Measurements from ENCODE around the gene OR10H4.

DNA sequence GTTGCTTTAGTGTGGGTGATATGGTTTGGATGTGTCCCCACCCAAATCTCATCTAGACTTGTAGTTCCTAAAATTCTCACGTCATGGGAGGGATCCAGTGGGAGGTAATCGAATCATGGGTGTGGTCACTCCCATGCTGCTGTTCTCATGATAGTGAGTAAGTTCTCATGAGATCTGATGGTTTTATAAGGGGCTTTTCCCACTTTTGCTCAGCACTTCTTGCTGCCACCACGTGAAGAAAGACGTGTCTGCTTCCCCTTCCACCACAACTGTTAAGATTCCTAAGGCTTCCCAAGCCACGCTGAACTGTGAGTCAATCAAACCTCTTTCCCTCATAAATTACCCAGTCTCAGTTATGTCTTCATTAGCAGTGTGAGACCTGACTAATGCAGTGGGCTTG lies 26.0 kb downstream of the OR10H4 start:
- TF ChIP-seq, protein P1, sequence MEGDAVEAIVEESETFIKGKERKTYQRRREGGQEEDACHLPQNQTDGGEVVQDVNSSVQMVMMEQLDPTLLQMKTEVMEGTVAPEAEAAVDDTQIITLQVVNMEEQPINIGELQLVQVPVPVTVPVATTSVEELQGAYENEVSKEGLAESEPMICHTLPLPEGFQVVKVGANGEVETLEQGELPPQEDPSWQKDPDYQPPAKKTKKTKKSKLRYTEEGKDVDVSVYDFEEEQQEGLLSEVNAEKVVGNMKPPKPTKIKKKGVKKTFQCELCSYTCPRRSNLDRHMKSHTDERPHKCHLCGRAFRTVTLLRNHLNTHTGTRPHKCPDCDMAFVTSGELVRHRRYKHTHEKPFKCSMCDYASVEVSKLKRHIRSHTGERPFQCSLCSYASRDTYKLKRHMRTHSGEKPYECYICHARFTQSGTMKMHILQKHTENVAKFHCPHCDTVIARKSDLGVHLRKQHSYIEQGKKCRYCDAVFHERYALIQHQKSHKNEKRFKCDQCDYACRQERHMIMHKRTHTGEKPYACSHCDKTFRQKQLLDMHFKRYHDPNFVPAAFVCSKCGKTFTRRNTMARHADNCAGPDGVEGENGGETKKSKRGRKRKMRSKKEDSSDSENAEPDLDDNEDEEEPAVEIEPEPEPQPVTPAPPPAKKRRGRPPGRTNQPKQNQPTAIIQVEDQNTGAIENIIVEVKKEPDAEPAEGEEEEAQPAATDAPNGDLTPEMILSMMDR (IDR thresholded peaks at IDR 0.05): no peak
- no peak for TF ChIP-seq POLR2AphosphoS5 (IDR thresholded peaks at IDR 0.05)
- TF ChIP-seq POLR2A (IDR thresholded peaks at IDR 0.05): no peak
